HepG2 (cell line): ENCODE results near the gene CBX2. TPM values are rescaled to one million over a fixed set of nuclear protein-coding genes. Genes with fewer than 3 reads are reported as not detected.
A peak's percentile ranks its signal among the peaks of the same experiment; 100 is the strongest.

Source experiments
- KLF12 ChIP-seq: sonication (generic); formaldehyde crosslinking; IDR thresholded peaks from 2 replicates; pipeline ENCODE4 v1.4.0; 2020; ENCODE audit warnings: missing genetic modification reagents, borderline replicate concordance
- MAX ChIP-seq: IDR thresholded peaks from 2 replicates; pipeline ENCODE4 v1.6.1; 2012; ENCODE audit warnings: inconsistent platforms
- MLX ChIP-seq: IDR thresholded peaks from 2 replicates; pipeline ENCODE4 v1.6.1; 2016
- NAIF1 ChIP-seq: sonication (generic); formaldehyde crosslinking; IDR thresholded peaks from 2 replicates; pipeline ENCODE4 v1.5.0; 2020; ENCODE audit warnings: mild to moderate bottlenecking, missing genetic modification reagents, borderline replicate concordance
- NCOA1 ChIP-seq: sonication (generic); formaldehyde crosslinking; IDR thresholded peaks from 2 replicates; pipeline ENCODE4 v1.9.0; 2021; ENCODE audit warnings: missing genetic modification reagents
- NCOA5 ChIP-seq: sonication (generic); formaldehyde crosslinking; IDR thresholded peaks from 2 replicates; pipeline ENCODE4 v1.4.0; 2020; ENCODE audit warnings: missing genetic modification reagents
- NFRKB ChIP-seq: fragments of 450-650 bp; IDR thresholded peaks from 2 replicates; pipeline ENCODE4 v1.6.1; 2017
- NPAS2 ChIP-seq: sonication (generic); formaldehyde crosslinking; IDR thresholded peaks from 2 replicates; pipeline ENCODE4 v1.8.0; 2022; ENCODE audit warnings: mild to moderate bottlenecking, missing genetic modification reagents, borderline replicate concordance
- NR2F6 ChIP-seq, 2 experiments: IDR thresholded peaks; 2 replicates each; pipeline ENCODE4 v1.6.1; 2016; ENCODE audit warnings: antibody characterized with exemption in 1 of 2, mild to moderate bottlenecking in 1 of 2
- PAF1 ChIP-seq: IDR thresholded peaks from 2 replicates; pipeline ENCODE4 v1.6.1; 2016; ENCODE audit warnings: missing genetic modification reagents, missing compliant biosample characterization
- PLSCR1 ChIP-seq: sonication (generic); formaldehyde crosslinking; IDR thresholded peaks from 2 replicates; pipeline ENCODE4 v1.5.0; 2020; ENCODE audit warnings: missing genetic modification reagents, mild to moderate bottlenecking, borderline replicate concordance
- REPIN1 ChIP-seq: sonication (generic); formaldehyde crosslinking; IDR thresholded peaks from 2 replicates; pipeline ENCODE4 v1.8.0; 2022; ENCODE audit warnings: missing genetic modification reagents, low read depth, mild to moderate bottlenecking, borderline replicate concordance
- SCMH1 ChIP-seq: sonication (generic); formaldehyde crosslinking; IDR thresholded peaks from 2 replicates; pipeline ENCODE4 v1.9.0; 2021; ENCODE audit warnings: missing genetic modification reagents, mild to moderate bottlenecking, borderline replicate concordance
- SMAD1 ChIP-seq: sonication (generic); formaldehyde crosslinking; IDR thresholded peaks from 2 replicates; pipeline ENCODE4 v1.4.0; 2020; ENCODE audit warnings: missing genetic modification reagents, low read depth, mild to moderate bottlenecking, borderline replicate concordance
- SMARCC2 ChIP-seq: fragments of 450-650 bp; IDR thresholded peaks from 2 replicates; pipeline ENCODE4 v1.6.1; 2017; ENCODE audit warnings: antibody characterized with exemption, mild to moderate bottlenecking
- SP5 ChIP-seq: IDR thresholded peaks from 2 replicates; pipeline ENCODE4 v1.6.1; 2016; ENCODE audit warnings: low read depth, borderline replicate concordance
- TEF ChIP-seq: sonication (generic); formaldehyde crosslinking; IDR thresholded peaks from 2 replicates; pipeline ENCODE4 v1.5.0; 2020; ENCODE audit warnings: missing genetic modification reagents
- TOPORS ChIP-seq: sonication (generic); formaldehyde crosslinking; IDR thresholded peaks from 2 replicates; pipeline ENCODE4 v1.8.0; 2023; ENCODE audit warnings: mild to moderate bottlenecking, missing genetic modification reagents
- TRAFD1 ChIP-seq: sonication (generic); formaldehyde crosslinking; IDR thresholded peaks from 2 replicates; pipeline ENCODE4 v1.5.1; 2020; ENCODE audit warnings: missing genetic modification reagents, mild to moderate bottlenecking, borderline replicate concordance
- YY1 ChIP-seq: IDR thresholded peaks from 2 replicates; pipeline ENCODE4 v1.6.1; 2011; ENCODE audit warnings: low read length, low read depth, moderate library complexity, mild to moderate bottlenecking; ENCODE audit not compliant: insufficient read depth, insufficient replicate concordance
- ZBTB33 ChIP-seq: sonication (generic); formaldehyde crosslinking; IDR thresholded peaks from 2 replicates; pipeline ENCODE4 v1.4.0; 2020; ENCODE audit warnings: missing genetic modification reagents
- ZNF263 ChIP-seq: sonication (generic); formaldehyde crosslinking; IDR thresholded peaks from 2 replicates; pipeline ENCODE4 v1.4.0; 2020; ENCODE audit warnings: missing genetic modification reagents
- ZNF704 ChIP-seq: sonication (generic); formaldehyde crosslinking; IDR thresholded peaks from 2 replicates; pipeline ENCODE4 v1.8.1; 2023; ENCODE audit warnings: mild to moderate bottlenecking, inconsistent platforms, moderate library complexity, missing genetic modification reagents, borderline replicate concordance
- polyA plus RNA-seq, 8 experiments: library from polyadenylated mRNA; depleted of rRNA in 3 of 8; stranded (reverse) in 7 of 8; unstranded in 1 of 8; fragments of >200 nt; fragmentation: Illumina TruSeq in 4 of 8; extraction: Trizol in 4 of 8; gene quantifications; 2 replicates each; pipeline versions ENCODE4 v1.2.1 to v1.2.3, GENCODE V29; 2011 to 2016; ENCODE audit warnings: low read depth in 4 of 8, missing spikeins in 1 of 8, mixed read lengths in 1 of 8; ENCODE audit not compliant: insufficient read depth in 1 of 8
- total RNA-seq, 5 experiments: library from RNA; depleted of rRNA; stranded (reverse); fragments of >200 nt; fragmentation: Illumina TruSeq; extraction: Trizol; gene quantifications; 2 replicates each; pipeline ENCODE4 v1.2.3, GENCODE V29; 2016; ENCODE audit warnings: low read depth in 1 of 5

CBX2 gene
- total and polyA plus RNA-seq, 2 of the 13 experiments (the other 11 are each of a cell fraction or from before 2014, with no cell fraction given): 14.5 to 31.1 TPM

- TF ChIP-seq ZBTB33 (no peak; the same call in 1 of the 2 replicates), SMARCC2 (no peak), MAX (peak; percentile 84; the same call in 1 of the 2 replicates), NR2F6 (IDR thresholded peaks at IDR 0.05) (no peak), NR2F6 (CRISPR knock-in tag; IDR thresholded peaks at IDR 0.05) (no peak), SP5 (CRISPR knock-in tag) (peak; percentile 92), REPIN1 (CRISPR knock-in tag) (no peak; the same call in 1 of the 2 replicates), KLF12 (CRISPR knock-in tag) (peak; percentile 58; the same call in 1 of the 2 replicates), NCOA5 (CRISPR knock-in tag) (no peak), SMAD1 (CRISPR knock-in tag) (no peak), MLX (no peak; the same call in 1 of the 2 replicates), NPAS2 (no peak), ZNF704 (no peak), ZNF263 (CRISPR knock-in tag) (no peak; the same call in 1 of the 2 replicates), YY1 (peak; percentile 29), TOPORS (CRISPR knock-in tag) (peak; percentile 84; the same call in 1 of the 2 replicates), NAIF1 (CRISPR knock-in tag) (no peak), NCOA1 (CRISPR knock-in tag) (no peak), TEF (CRISPR knock-in tag) (no peak), NFRKB (no peak), TRAFD1 (CRISPR knock-in tag) (no peak), PAF1 (CRISPR knock-in tag) (no peak), SCMH1 (CRISPR knock-in tag) (no peak), PLSCR1 (CRISPR knock-in tag) (no peak)
Observed at GRCh38 chr17:79796763-79797491, 19.0 kb downstream of the CBX2 start, which contains the start of gene CBX8 (continued).
